Neural cell (in vitro differentiated cells): Measurements from ENCODE around the gene CD84. TPM values are rescaled to one million over a fixed set of nuclear protein-coding genes. Genes with fewer than 3 reads are reported as not detected.

Source experiments
- H2AFZ ChIP-seq: fragments of 200-600, 300-800 bp; sonication (generic), shearing (Covaris generic); 2 replicates; pipeline ENCODE4 v1.6.0; 2014; ENCODE audit warnings: low read depth, mild to moderate bottlenecking, antibody characterized with exemption, low read length, moderate library complexity
- H3F3A ChIP-seq: fragments of 200-600 bp; shearing (Covaris generic); 2 replicates; pipeline ENCODE4 v1.6.1; 2016; ENCODE audit warnings: mild to moderate bottlenecking, moderate library complexity, mixed read lengths, antibody characterized with exemption, low read length; ENCODE audit not compliant: insufficient read depth, poor library complexity, severe bottlenecking
- H3K27ac ChIP-seq: fragments of 200-600, 300-800 bp; sonication (generic), shearing (Covaris generic); 2 replicates; pipeline ENCODE4 v1.5.1; 2014; ENCODE audit warnings: mild to moderate bottlenecking, low read length, moderate library complexity
- H3K27me3 ChIP-seq: fragments of 300-800, 200-600 bp; sonication (generic), shearing (Covaris generic); 2 replicates; pipeline ENCODE4 v1.6.0; 2014; ENCODE audit warnings: mild to moderate bottlenecking, low read depth, low read length, moderate library complexity; ENCODE audit not compliant: insufficient read depth
- H3K36me3 ChIP-seq: fragments of 300-800, 200-600 bp; sonication (generic), shearing (Covaris generic); 2 replicates; pipeline ENCODE4 v1.5.1; 2014; ENCODE audit warnings: mild to moderate bottlenecking, antibody characterized with exemption, low read length, moderate library complexity; ENCODE audit not compliant: insufficient read depth
- H3K4me2 ChIP-seq: fragments of 300-800, 200-600 bp; sonication (generic), shearing (Covaris generic); 2 replicates; pipeline ENCODE4 v1.6.0; 2014; ENCODE audit warnings: mild to moderate bottlenecking, low read length
- H3K4me3 ChIP-seq: fragments of 300-800, 200-600 bp; sonication (generic), shearing (Covaris generic); 2 replicates; pipeline ENCODE4 v1.5.1; 2014; ENCODE audit warnings: mild to moderate bottlenecking, low read length, moderate library complexity
- H3K79me2 ChIP-seq: fragments of 200-600 bp; shearing (Covaris generic); replicated peaks from 2 replicates; pipeline ENCODE4 v1.6.0; 2014; ENCODE audit warnings: mild to moderate bottlenecking, low read length, moderate library complexity; ENCODE audit not compliant: insufficient read depth
- H3K9ac ChIP-seq: fragments of 300-800, 200-600 bp; sonication (generic), shearing (Covaris generic); 2 replicates; pipeline ENCODE4 v1.6.1; 2016; ENCODE audit warnings: mild to moderate bottlenecking, low read length, mixed read lengths
- H3K9me2 ChIP-seq: fragments of 200-600 bp; shearing (Covaris generic); 2 replicates; pipeline ENCODE4 v1.6.1; 2016; ENCODE audit warnings: mild to moderate bottlenecking, low read length, mixed read lengths; ENCODE audit not compliant: insufficient read depth
- H3K9me3 ChIP-seq: fragments of 200-600, 300-800 bp; sonication (generic), shearing (Covaris generic); 2 replicates; pipeline ENCODE4 v1.6.1; 2016; ENCODE audit warnings: mild to moderate bottlenecking, mixed run types, low read length, moderate library complexity, mixed read lengths
- H4K20me1 ChIP-seq: fragments of 200-600 bp; shearing (Covaris generic); 2 replicates; pipeline ENCODE4 v1.6.1; 2016; ENCODE audit warnings: mild to moderate bottlenecking, mixed run types; ENCODE audit not compliant: insufficient read depth
- CTCF ChIP-seq: fragments of 450-650 bp; IDR thresholded peaks from 2 replicates; pipeline ENCODE4 v1.5.1; 2014; ENCODE audit warnings: antibody characterized with exemption, mild to moderate bottlenecking, moderate library complexity; ENCODE audit not compliant: poor library complexity, severe bottlenecking
- EP300 ChIP-seq: fragments of 450-650 bp; conservative IDR thresholded peaks from 2 replicates; pipeline ENCODE4 v1.6.1; 2014; ENCODE audit warnings: antibody characterized with exemption, mild to moderate bottlenecking, moderate library complexity; ENCODE audit not compliant: poor library complexity, severe bottlenecking
- EZH2 ChIP-seq: fragments of 200-600, 300-800 bp; shearing (Covaris generic), sonication (generic); IDR thresholded peaks from 2 replicates; pipeline ENCODE4 v1.6.1; 2014; ENCODE audit warnings: antibody characterized with exemption, low read length, borderline replicate concordance, mild to moderate bottlenecking; ENCODE audit not compliant: insufficient read depth, poor library complexity, severe bottlenecking
- MXI1 ChIP-seq: fragments of 450-650 bp; conservative IDR thresholded peaks from 2 replicates; pipeline ENCODE4 v1.6.1; 2014; ENCODE audit warnings: antibody characterized with exemption, mild to moderate bottlenecking; ENCODE audit not compliant: poor library complexity, severe bottlenecking
- POLR2AphosphoS5 ChIP-seq: IDR thresholded peaks from 2 replicates; pipeline ENCODE4 v1.6.1; 2012
- RAD21 ChIP-seq: fragments of 450-650 bp; conservative IDR thresholded peaks from 2 replicates; pipeline ENCODE4 v1.6.1; 2014; ENCODE audit warnings: antibody characterized with exemption, mild to moderate bottlenecking, moderate library complexity
- REST ChIP-seq: IDR thresholded peaks from 2 replicates; pipeline ENCODE4 v1.6.1; 2012; ENCODE audit warnings: borderline replicate concordance
- SMC3 ChIP-seq: fragments of 450-650 bp; conservative IDR thresholded peaks from 2 replicates; pipeline ENCODE4 v1.6.1; 2014; ENCODE audit warnings: antibody characterized with exemption, mild to moderate bottlenecking, moderate library complexity; ENCODE audit not compliant: poor library complexity
- TAF1 ChIP-seq: IDR thresholded peaks from 2 replicates; pipeline ENCODE4 v1.6.1; 2012; ENCODE audit warnings: low read depth
- polyA plus RNA-seq: library from polyadenylated mRNA; depleted of rRNA; stranded (reverse); fragments of >200 nt; gene quantifications from 2 replicates; pipeline ENCODE4 v1.2.3, GENCODE V29; 2014

Gene CD84
- polyA plus RNA-seq, 1 donor from 2014 or later = not detected

GRCh38 chr1:160622501-160623226 lies 43.4 kb upstream of the CD84 start:
- Histone ChIP-seq H3K27ac (no peak overlapping the region), H2AFZ (no peak overlapping the region), H3F3A (no peaks in the 10 kb centered on the region), H3K9me2 (no peaks in the 10 kb centered on the region), H3K4me2 (no peak overlapping the region), H4K20me1 (no peaks in the 10 kb centered on the region), H3K27me3 (no peaks in the 10 kb centered on the region), H3K4me3 (no peak overlapping the region), H3K79me2 (no peaks in the 10 kb centered on the region), H3K9ac (no peak overlapping the region), H3K9me3 (no peaks in the 10 kb centered on the region), H3K36me3 (no peaks in the 10 kb centered on the region)
- TF ChIP-seq EP300 (no peak), CTCF (no peak), MXI1 (no peak), TAF1 (no peak)

- no peak overlapping the region for H3K27ac ChIP-seq
- no peaks in the 10 kb centered on the region for H4K20me1 ChIP-seq
- no peak overlapping the region for H3K9ac ChIP-seq
- H2AFZ ChIP-seq = no peak overlapping the region
- no peaks in the 10 kb centered on the region for H3K36me3 ChIP-seq
- H3K27me3 ChIP-seq = no peaks in the 10 kb centered on the region
- H3K4me3 ChIP-seq = no peak overlapping the region
- no peak for TF ChIP-seq CTCF
- no peak for TF ChIP-seq EZH2
- no peak for TF ChIP-seq EP300
- TF ChIP-seq POLR2AphosphoS5 = no peak
- TF ChIP-seq REST = no peak
- TF ChIP-seq MXI1 = no peak
- TF ChIP-seq TAF1 = no peak
- TF ChIP-seq RAD21 = no peak
- no peak for TF ChIP-seq SMC3
- no peaks in the 10 kb centered on the region for H3K79me2 ChIP-seq
- no peaks in the 10 kb centered on the region for H3K9me3 ChIP-seq
- no peaks in the 10 kb centered on the region for H3F3A ChIP-seq
- H3K9me2 ChIP-seq = no peaks in the 10 kb centered on the region
- H3K4me2 ChIP-seq = no peak overlapping the region
Observed at GRCh38 chr1:160621633-160622413, 42.5 kb upstream of the CD84 start.
